GM23248 (cell line): Measurements from ENCODE around the gene ARGLU1. TPM values are rescaled to one million over a fixed set of nuclear protein-coding genes. Genes with fewer than 3 reads are reported as not detected.

Experiments used
- DNase-seq: peaks from one replicate; pipeline ENCODE4 v3.0.0-alpha.2; 2015
- H2AFZ ChIP-seq: fragments of 200-600 bp; sonication (generic); 2 replicates; pipeline ENCODE4 v1.6.1; 2016; ENCODE audit warnings: antibody characterized with exemption
- H3F3A ChIP-seq: fragments of 200-600 bp; sonication (generic); 2 replicates; pipeline ENCODE4 v1.6.1; 2016; ENCODE audit warnings: mild to moderate bottlenecking, antibody characterized with exemption, mixed run types; ENCODE audit not compliant: insufficient read depth
- H3K27ac ChIP-seq: fragments of 200-600 bp; sonication (generic); 2 replicates; pipeline ENCODE4 v1.5.1; 2016; ENCODE audit warnings: mild to moderate bottlenecking
- H3K27me3 ChIP-seq: fragments of 200-600 bp; sonication (generic); replicated peaks from 2 replicates; pipeline ENCODE4 v1.6.1; 2016; ENCODE audit warnings: mild to moderate bottlenecking; ENCODE audit not compliant: insufficient read depth
- H3K36me3 ChIP-seq: fragments of 200-600 bp; sonication (generic); 2 replicates; pipeline ENCODE4 v1.6.1; 2016; ENCODE audit warnings: low read depth, mild to moderate bottlenecking
- H3K4me1 ChIP-seq: fragments of 200-600 bp; sonication (generic); 2 replicates; pipeline ENCODE4 v1.6.1; 2016; ENCODE audit warnings: mild to moderate bottlenecking; ENCODE audit not compliant: insufficient read depth
- H3K4me2 ChIP-seq: fragments of 200-600 bp; sonication (generic); one replicate; pipeline ENCODE4 v1.6.1; 2016; ENCODE audit warnings: mild to moderate bottlenecking; ENCODE audit not compliant: unreplicated experiment
- H3K4me3 ChIP-seq: fragments of 200-600 bp; sonication (generic); 2 replicates; pipeline ENCODE4 v1.5.1; 2016; ENCODE audit warnings: mild to moderate bottlenecking
- H3K79me2 ChIP-seq: fragments of 200-600 bp; sonication (generic); 2 replicates; pipeline ENCODE4 v1.6.1; 2016; ENCODE audit warnings: mild to moderate bottlenecking; ENCODE audit not compliant: insufficient read depth
- H3K9ac ChIP-seq: fragments of 200-600 bp; sonication (generic); 2 replicates; pipeline ENCODE4 v1.6.1; 2016; ENCODE audit warnings: mild to moderate bottlenecking
- H3K9me2 ChIP-seq: fragments of 200-600 bp; sonication (generic); 2 replicates; pipeline ENCODE4 v1.6.1; 2016; ENCODE audit warnings: mixed run types, mild to moderate bottlenecking, moderate library complexity; ENCODE audit not compliant: insufficient read depth
- H3K9me3 ChIP-seq: fragments of 200-600 bp; sonication (generic); one replicate; pipeline ENCODE4 v1.6.1; 2017; ENCODE audit warnings: low read depth
- H4K20me1 ChIP-seq: fragments of 200-600 bp; sonication (generic); 2 replicates; pipeline ENCODE4 v1.6.0; 2016; ENCODE audit not compliant: insufficient read depth
- EZH2 ChIP-seq: fragments of 200-600 bp; sonication (generic); IDR thresholded peaks from 2 replicates; pipeline ENCODE4 v1.6.1; 2018; ENCODE audit warnings: antibody characterized with exemption, mild to moderate bottlenecking; ENCODE audit not compliant: insufficient read depth, poor library complexity, severe bottlenecking
- EZH2phosphoT487 ChIP-seq: fragments of 200-600 bp; sonication (generic); IDR thresholded peaks from 2 replicates; pipeline ENCODE4 v1.6.1; 2018; ENCODE audit warnings: antibody characterized with exemption, moderate library complexity, mild to moderate bottlenecking, low read depth; ENCODE audit not compliant: insufficient read depth
- WGBS, 2 experiments: methylation state at CpG; one replicate each; pipeline ENCODE4 v1.1.6; 2015 to 2017; ENCODE audit warnings: low lambda C conversion rate in 2 of 2, low coverage in 1 of 2; ENCODE audit errors: missing lambda C conversion rate in 2 of 2; 5-methylcytosine and 5-hydroxymethylcytosine counted together
- in situ Hi-C: fragments of 300-500 bp; cut with MboI; formaldehyde crosslinking; loops from 2 replicates; pipeline ENCODE4 v1.15.0; 2020
- polyA plus RNA-seq: library from polyadenylated mRNA; unstranded; fragments of >200 nt; fragmentation: Nextera tagmentation; extraction: Ambion mirVana; gene quantifications from 2 replicates; pipeline ENCODE4 v1.2.1, GENCODE V29; 2016
- total RNA-seq: library from RNA; depleted of rRNA; stranded (reverse); fragments of >200 nt; shearing (Covaris generic); gene quantifications from 2 replicates; pipeline ENCODE4 v1.2.3, GENCODE V29; 2014

Gene ARGLU1
- total and polyA plus RNA-seq, 2 experiments from 2014 or later = 38.4 to 61.5 TPM

DNA sequence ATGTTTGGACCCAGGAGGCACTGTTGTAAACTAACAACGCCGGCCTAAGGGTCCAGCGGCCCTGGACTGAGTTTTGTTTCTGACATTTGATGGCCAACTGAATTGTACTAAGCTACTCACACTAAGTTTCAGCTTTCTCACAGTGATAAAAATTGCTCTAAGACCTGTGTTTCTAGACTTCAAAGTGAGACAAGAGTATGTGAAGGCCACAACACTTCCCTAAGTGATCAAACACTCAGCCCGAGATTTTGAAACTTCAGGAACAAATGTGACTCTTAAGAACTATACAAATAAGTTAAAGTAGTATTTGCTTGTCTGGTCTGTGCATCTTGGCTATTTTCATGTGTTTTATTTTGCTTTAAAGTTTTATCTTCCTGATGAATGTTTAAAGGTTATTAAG is 62.6 kb downstream of the ARGLU1 start:
- Histone ChIP-seq H2AFZ (no peak overlapping the region), H3F3A (peaks cover 4% of the 10 kb centered on the region; the same call in 1 of the 2 replicates), H3K4me2 (no peak overlapping the region), H3K36me3 (no peaks in the 10 kb centered on the region), H3K9me2 (no peaks in the 10 kb centered on the region), H3K4me1 (peaks cover 8% of the 10 kb centered on the region), H3K9me3 (no peaks in the 10 kb centered on the region), H3K27ac (no peak overlapping the region), H3K9ac (no peak overlapping the region), H3K27me3 (no peaks in the 10 kb centered on the region), H3K79me2 (no peaks in the 10 kb centered on the region), H4K20me1 (no peaks in the 10 kb centered on the region), H3K4me3 (no peak overlapping the region)
- in situ Hi-C loops = no loop called here
- 92 to 98% methylated on average over 4 of the region's 4 CpGs for WGBS, 2 experiments
- TF ChIP-seq EZH2 = no peak
- no peak for TF ChIP-seq EZH2phosphoT487
- DNase-seq = no peak

DNA sequence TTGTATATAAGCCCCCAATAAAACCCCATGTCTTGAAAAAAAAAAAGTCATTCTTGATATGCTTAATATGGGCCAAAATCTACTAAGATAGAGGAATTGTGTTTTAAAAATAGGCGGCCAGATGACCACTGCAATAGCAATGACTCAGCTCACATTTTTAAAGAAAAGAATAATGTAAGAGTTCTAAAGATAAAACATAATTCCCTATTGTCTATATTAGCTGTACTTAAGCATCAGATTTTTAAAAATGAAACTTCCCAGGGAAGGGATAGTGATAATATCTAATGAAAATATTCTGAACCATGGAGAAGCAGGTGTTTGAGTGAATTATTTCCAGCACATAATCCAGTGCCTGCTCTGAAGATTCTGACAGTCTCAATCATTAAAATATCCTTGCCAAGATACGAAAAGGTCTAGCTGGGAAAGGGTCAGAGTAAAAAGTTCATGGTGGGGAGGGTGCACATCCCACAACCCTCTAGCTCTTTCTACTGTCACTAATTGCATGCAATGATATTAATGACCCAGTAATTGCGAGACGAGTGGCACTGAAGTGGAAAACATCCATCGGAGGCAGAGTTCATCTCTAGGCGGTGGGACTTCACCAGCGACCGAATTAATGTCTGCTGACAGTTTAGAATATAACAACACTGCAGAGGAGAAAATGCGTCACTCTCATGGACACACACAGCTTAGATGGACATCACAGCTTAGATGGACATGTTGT is 64.0 kb downstream of the ARGLU1 start:
- DNase-seq = no peak
- no peak overlapping the region for H3K9ac ChIP-seq

DNA sequence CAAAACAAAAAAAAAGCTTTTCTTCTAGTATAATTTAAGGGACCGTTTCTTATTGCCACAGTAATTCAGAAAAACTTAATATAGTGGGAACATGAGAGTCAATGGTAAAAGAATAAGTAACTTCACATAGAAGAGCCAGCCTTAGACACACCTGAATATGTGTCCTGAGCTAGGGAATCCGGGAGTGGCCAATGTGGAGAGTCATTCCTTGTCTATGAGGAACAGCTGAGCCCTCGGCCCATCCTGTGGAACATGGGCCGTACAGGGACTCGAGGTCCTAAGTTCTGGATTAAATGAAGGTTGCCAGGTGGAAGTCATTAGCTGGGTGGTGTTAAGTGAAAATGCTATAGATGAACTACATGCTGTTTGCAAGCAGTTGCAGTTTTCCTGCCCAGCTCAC is 64.7 kb downstream of the ARGLU1 start:
- Histone ChIP-seq H3K27me3 (no peaks in the 10 kb centered on the region), H4K20me1 (no peaks in the 10 kb centered on the region), H3K9me2 (no peaks in the 10 kb centered on the region), H3K9ac (no peak overlapping the region), H3F3A (peaks cover 4% of the 10 kb centered on the region; the same call in 1 of the 2 replicates), H3K27ac (no peak overlapping the region), H3K9me3 (no peaks in the 10 kb centered on the region), H3K4me1 (peaks cover 6% of the 10 kb centered on the region), H3K79me2 (no peaks in the 10 kb centered on the region), H3K4me2 (no peak overlapping the region), H2AFZ (no peak overlapping the region), H3K36me3 (no peaks in the 10 kb centered on the region), H3K4me3 (no peak overlapping the region)
- DNase-seq = no peak
- in situ Hi-C loops = no loop called here
- TF ChIP-seq EZH2phosphoT487 (no peak), EZH2 (no peak)
- WGBS, 2 experiments = 71 to 81% methylated on average over 5 of the region's 5 CpGs

More for the DNA sequence above, 64.0 kb downstream of the ARGLU1 start:
- H2AFZ ChIP-seq = no peak overlapping the region
- H3K9me2 ChIP-seq = no peaks in the 10 kb centered on the region
- no peaks in the 10 kb centered on the region for H3K79me2 ChIP-seq
- H3K4me3 ChIP-seq = no peak overlapping the region
- no peaks in the 10 kb centered on the region for H3K36me3 ChIP-seq
- no peaks in the 10 kb centered on the region for H4K20me1 ChIP-seq
- H3K27ac ChIP-seq = no peak overlapping the region
- H3K4me1 ChIP-seq = peaks cover 8% of the 10 kb centered on the region
- no peaks in the 10 kb centered on the region for H3K27me3 ChIP-seq
- H3F3A ChIP-seq = peaks cover 4% of the 10 kb centered on the region; the same call in 1 of the 2 replicates
- 93% methylated on average over 9 of the region's 9 CpGs for WGBS, 2 experiments
- in situ Hi-C loops = no loop called here
- TF ChIP-seq EZH2 = no peak
- no peak for TF ChIP-seq EZH2phosphoT487
- H3K4me2 ChIP-seq = no peak overlapping the region
- no peaks in the 10 kb centered on the region for H3K9me3 ChIP-seq

DNA sequence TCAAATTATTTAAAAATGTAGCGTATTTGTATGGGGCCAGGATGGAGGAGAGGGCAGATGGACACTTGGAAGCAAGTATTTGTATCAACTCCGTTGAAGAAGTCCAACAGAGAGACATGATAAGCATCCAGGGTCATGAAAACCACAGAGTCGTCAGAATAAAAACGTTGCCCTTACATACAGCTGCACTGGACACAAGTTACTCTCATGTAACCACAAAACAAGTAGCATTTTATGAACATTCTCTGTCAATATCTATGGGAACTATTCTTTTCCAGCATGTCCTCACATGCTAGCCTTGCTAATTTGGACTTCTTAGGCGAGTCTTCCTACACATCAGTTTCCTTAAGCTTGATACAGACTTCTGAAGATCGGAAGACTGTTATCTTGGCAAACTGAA is 67.5 kb downstream of the ARGLU1 start:
- H3K4me1 ChIP-seq = no peaks in the 10 kb centered on the region
- H3K27ac ChIP-seq = no peak overlapping the region
- H3K4me2 ChIP-seq = no peak overlapping the region
- H3F3A ChIP-seq = no peaks in the 10 kb centered on the region
- no peak for DNase-seq
- no peaks in the 10 kb centered on the region for H3K9me2 ChIP-seq
- H3K9ac ChIP-seq = no peak overlapping the region
- no peaks in the 10 kb centered on the region for H3K36me3 ChIP-seq
- no peaks in the 10 kb centered on the region for H3K79me2 ChIP-seq
- TF ChIP-seq EZH2phosphoT487 (no peak), EZH2 (no peak)
- WGBS, 2 experiments = 88 to 89% methylated on average over 6 of the region's 6 CpGs
- H3K9me3 ChIP-seq = no peaks in the 10 kb centered on the region
- no peak overlapping the region for H2AFZ ChIP-seq
- H4K20me1 ChIP-seq = no peaks in the 10 kb centered on the region
- H3K27me3 ChIP-seq = no peaks in the 10 kb centered on the region
- in situ Hi-C loops = no loop called here
- H3K4me3 ChIP-seq = no peak overlapping the region
